Glutamatergic neuron (in vitro differentiated cells): ENCODE results near the gene ZNF358. TPM values are rescaled to one million over a fixed set of nuclear protein-coding genes. Genes with fewer than 3 reads are reported as not detected.
A peak's percentile ranks its signal among the peaks of the same experiment; 100 is the strongest.

Source experiments
- DNase-seq: peaks from one replicate; pipeline ENCODE4 v3.0.0; 2022
- H3K27ac Mint-ChIP-seq: one replicate; pipeline ENCODE4 v1.8.0; 2020; ENCODE audit warnings: mild to moderate bottlenecking, mixed read lengths, inconsistent platforms; ENCODE audit not compliant: unreplicated experiment
- H3K27me3 Mint-ChIP-seq: one replicate; pipeline ENCODE4 v1.8.0; 2020; ENCODE audit warnings: mild to moderate bottlenecking, moderate library complexity, mixed read lengths, inconsistent platforms; ENCODE audit not compliant: unreplicated experiment
- H3K36me3 Mint-ChIP-seq: one replicate; pipeline ENCODE4 v1.8.0; 2020; ENCODE audit warnings: mild to moderate bottlenecking, mixed read lengths, inconsistent platforms; ENCODE audit not compliant: unreplicated experiment
- H3K4me1 Mint-ChIP-seq: one replicate; pipeline ENCODE4 v1.8.0; 2020; ENCODE audit warnings: mild to moderate bottlenecking, low read depth, mixed read lengths, inconsistent platforms; ENCODE audit not compliant: unreplicated experiment
- H3K4me3 Mint-ChIP-seq: one replicate; pipeline ENCODE4 v1.8.0; 2020; ENCODE audit warnings: mild to moderate bottlenecking, mixed read lengths, inconsistent platforms; ENCODE audit not compliant: unreplicated experiment
- H3K9me3 Mint-ChIP-seq: one replicate; pipeline ENCODE4 v1.8.0; 2020; ENCODE audit warnings: mild to moderate bottlenecking, moderate library complexity, mixed read lengths, inconsistent platforms; ENCODE audit not compliant: unreplicated experiment
- CTCF ChIP-seq: fragments of 200-600 bp; sonication (generic); IDR thresholded peaks from one replicate; pipeline ENCODE4 v1.5.0; 2021; ENCODE audit not compliant: partially characterized antibody, unreplicated experiment
- total RNA-seq: library from RNA; stranded (reverse); fragmentation: NEBNext Ultra II Directional; extraction: Animal tissue kit (Norgen Biotek cat#: 25700); gene quantifications from one replicate; pipeline ENCODE4 v1.2.1, GENCODE V29; 2021; ENCODE audit not compliant: unreplicated experiment

The ZNF358 gene
- total RNA-seq, 1 donor from 2014 or later: 148 TPM

GRCh38 chr19:7519361-7520130, 3.6 kb downstream of the ZNF358 start:
- no peak for TF ChIP-seq CTCF
- DNase-seq: no peak
- no peak overlapping the region for H3K4me3 Mint-ChIP-seq
- no peak overlapping the region for H3K27ac Mint-ChIP-seq
- no peaks in the 10 kb centered on the region for H3K36me3 Mint-ChIP-seq
- H3K9me3 Mint-ChIP-seq: peaks cover 20% of the 10 kb centered on the region
- H3K27me3 Mint-ChIP-seq: peaks cover 18% of the 10 kb centered on the region
- peaks cover 15% of the 10 kb centered on the region for H3K4me1 Mint-ChIP-seq

- Mint-ChIP-seq H3K9me3 (peaks cover 16% of the 10 kb centered on the region), H3K4me3 (no peak overlapping the region), H3K4me1 (peaks cover 8% of the 10 kb centered on the region), H3K27me3 (peaks cover 14% of the 10 kb centered on the region), H3K27ac (no peak overlapping the region), H3K36me3 (no peaks in the 10 kb centered on the region)
- DNase-seq: no peak
- no peak for TF ChIP-seq CTCF
These were observed 4.5 kb downstream of the ZNF358 start for GRCh38 chr19:7520131-7521051.

DNA sequence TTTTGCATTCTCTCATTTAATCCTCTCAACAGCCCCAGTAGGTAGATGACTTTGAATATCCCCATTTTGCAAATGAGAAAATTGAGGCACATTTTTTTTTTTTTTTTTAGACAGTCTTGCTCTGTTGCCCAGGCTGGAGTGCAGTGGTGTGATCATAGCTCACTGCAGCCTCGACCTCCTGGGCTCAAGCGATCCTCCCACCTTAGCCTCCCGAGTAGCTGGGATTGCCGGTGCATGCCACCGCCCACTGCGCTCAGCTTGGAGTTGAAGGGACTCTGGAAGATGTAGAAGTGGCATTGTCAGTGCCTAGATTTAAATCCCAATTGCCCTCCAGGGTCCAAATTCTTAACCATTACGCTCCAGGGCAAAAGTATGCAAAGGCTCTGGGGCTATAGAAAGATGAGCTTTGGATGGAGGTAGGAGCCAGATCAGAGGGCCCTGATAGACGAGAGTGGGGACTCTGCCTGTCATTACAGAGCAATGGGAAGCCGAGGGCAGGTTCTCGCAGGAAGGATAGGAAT, 5.7 kb downstream of the ZNF358 start:
- Mint-ChIP-seq H3K4me3 (peak overlapping the region; percentile 98), H3K9me3 (peaks cover 12% of the 10 kb centered on the region), H3K27me3 (peaks cover 10% of the 10 kb centered on the region), H3K36me3 (no peaks in the 10 kb centered on the region), H3K27ac (peak overlapping the region; percentile 83), H3K4me1 (peaks cover 5% of the 10 kb centered on the region)
- no peak for DNase-seq
- TF ChIP-seq CTCF: no peak

DNA sequence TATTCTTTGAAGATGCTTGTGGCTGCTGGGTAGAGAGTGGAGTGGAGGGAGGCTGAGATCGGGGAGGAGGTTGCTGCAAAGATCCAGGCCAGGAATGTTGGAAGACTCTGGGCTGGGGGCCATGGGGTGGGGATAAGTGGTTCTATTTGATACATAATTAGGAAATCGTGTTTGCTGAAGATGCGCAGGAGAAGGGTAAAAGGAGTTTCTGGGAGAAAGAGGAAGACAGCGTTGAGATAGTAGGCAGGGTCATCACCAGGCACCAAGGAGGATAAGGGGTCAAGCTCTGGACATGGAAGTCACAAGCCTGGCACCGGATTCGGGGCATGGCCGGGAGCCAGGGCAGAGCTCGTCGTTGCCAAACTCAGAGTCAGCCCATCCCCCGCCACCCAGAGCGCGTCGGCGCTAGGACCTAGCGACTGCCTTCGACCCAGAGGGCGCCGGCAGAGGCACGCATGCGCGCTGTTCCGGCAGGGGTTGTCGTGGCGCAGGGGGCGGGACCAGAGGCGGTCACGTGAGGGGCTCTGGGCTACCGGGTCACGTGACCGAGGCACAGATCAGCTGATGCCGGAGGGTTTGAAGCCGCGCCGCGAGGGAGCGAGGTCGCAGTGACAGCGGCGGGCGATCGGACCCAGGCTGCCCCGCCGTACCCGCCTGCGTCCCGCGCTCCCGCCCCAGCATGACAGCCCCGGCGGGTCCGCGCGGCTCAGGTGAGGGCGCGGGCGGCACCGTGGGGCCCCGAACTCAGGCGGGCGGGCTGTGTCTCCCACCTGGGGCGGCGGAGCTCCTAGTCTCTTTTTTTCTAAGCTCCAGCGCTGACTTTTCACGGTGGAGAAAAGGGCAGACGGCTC, 6.4 kb downstream of the ZNF358 start, which contains the start of gene MCOLN1:
MCOLN1 (plus strand) TSS at position 553 of the 851 bp plus-strand sequence; CDS start at position 680, 127 bp downstream.
- Mint-ChIP-seq H3K36me3 (no peaks in the 10 kb centered on the region), H3K27ac (peak within 1 kb of the TSS; percentile 83), H3K9me3 (peaks cover 12% of the 10 kb centered on the region), H3K4me3 (peak within 1 kb of the TSS; percentile 98), H3K27me3 (peaks cover 7% of the 10 kb centered on the region), H3K4me1 (peaks cover 5% of the 10 kb centered on the region)
- no peak for TF ChIP-seq CTCF
- peak; percentile 100 for DNase-seq
